Epithelial cell of esophagus (primary cell): ENCODE data around the gene MRPL53.
"Not testable (repeated sequence)": the region's sequence is repeated elsewhere in the genome, so short reads cannot be mapped to it uniquely, and the experiment has no call there.

Experiments used
- DNase-seq: peaks from one replicate; pipeline ENCODE4 v3.0.0; 2010; ENCODE audit warnings: low read depth
- H3K4me3 ChIP-seq: 2 replicates; pipeline ENCODE4 v1.5.1; 2011; ENCODE audit warnings: mild to moderate bottlenecking, low read length, control low read depth
- TF ChIP-seq, protein P1 (sequence below): IDR thresholded peaks from 2 replicates; pipeline ENCODE4 v1.5.1; 2011; ENCODE audit warnings: low read depth, mild to moderate bottlenecking, low read length, control low read depth, inconsistent platforms; ENCODE audit not compliant: insufficient read depth; ENCODE audit errors: missing control alignments

The MRPL53 gene

GRCh38 chr2:74472945-74473258, 422 bp upstream of the MRPL53 start:
- H3K4me3 ChIP-seq = peak overlapping the region; percentile 75
- no peak for DNase-seq
- TF ChIP-seq, protein P1, sequence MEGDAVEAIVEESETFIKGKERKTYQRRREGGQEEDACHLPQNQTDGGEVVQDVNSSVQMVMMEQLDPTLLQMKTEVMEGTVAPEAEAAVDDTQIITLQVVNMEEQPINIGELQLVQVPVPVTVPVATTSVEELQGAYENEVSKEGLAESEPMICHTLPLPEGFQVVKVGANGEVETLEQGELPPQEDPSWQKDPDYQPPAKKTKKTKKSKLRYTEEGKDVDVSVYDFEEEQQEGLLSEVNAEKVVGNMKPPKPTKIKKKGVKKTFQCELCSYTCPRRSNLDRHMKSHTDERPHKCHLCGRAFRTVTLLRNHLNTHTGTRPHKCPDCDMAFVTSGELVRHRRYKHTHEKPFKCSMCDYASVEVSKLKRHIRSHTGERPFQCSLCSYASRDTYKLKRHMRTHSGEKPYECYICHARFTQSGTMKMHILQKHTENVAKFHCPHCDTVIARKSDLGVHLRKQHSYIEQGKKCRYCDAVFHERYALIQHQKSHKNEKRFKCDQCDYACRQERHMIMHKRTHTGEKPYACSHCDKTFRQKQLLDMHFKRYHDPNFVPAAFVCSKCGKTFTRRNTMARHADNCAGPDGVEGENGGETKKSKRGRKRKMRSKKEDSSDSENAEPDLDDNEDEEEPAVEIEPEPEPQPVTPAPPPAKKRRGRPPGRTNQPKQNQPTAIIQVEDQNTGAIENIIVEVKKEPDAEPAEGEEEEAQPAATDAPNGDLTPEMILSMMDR = no peak

DNA sequence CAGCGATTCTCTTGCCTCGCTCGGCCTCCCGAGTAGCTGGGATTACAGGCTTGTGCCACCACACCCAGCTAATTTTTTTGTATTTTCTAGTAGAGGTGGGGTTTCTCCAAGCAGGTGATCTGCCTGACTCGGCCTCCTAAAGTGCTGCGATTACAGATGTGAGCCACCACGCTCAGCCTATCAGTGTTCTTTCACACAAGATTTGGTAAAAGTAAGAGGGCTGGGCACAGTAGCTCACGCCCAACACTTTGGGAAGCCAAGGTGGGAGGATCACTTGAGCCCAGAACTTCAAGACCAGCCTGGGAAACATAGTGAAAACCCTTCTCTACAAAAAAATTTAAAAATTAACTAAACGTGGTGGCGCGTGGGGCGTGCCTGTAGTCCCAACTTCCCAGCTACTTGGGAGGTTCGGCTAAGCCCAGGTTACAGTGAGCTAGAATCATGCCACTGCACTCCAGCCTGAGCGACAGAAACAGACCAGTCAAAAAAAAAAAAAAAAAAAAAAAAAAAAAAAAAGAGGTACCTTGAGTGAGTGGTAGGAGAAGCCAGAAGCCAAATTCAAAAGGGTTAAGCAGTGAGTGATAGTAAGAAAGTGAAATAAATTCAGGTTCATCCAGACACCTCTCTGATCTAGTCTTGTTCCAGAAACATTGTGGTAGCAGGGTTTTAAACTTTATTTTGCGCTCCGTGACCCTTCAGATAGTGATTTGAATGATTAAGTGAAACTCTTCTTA, 981 bp downstream of the MRPL53 start:
- TF ChIP-seq, protein P1 = no peak
- DNase-seq = no peak
- peak overlapping the region; percentile 75 for H3K4me3 ChIP-seq

GRCh38 chr2:74470742-74471141, 1.7 kb downstream of the MRPL53 start:
- not testable (repeated sequence) for DNase-seq, H3K4me3 ChIP-seq

DNA sequence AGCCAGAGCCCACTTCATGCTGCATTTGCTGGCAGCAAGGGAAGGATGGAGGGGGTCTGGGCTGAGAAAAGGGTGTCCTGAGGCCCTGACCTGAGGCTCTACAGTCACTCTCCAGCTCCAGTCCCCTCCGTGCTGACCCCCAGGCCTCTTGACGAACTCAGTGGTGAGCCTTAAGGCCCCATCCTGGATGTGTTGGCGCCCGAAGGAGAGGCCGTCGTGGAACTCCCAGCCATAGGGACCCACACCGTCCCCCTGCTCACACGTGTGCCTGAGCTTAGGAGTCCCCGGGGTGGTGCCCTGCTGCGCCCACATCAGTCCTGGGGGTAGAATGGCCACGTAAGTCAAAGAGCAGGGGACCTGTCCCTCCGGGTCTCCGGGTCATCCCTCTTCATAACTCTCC, 8.1 kb downstream of the MRPL53 start:
- TF ChIP-seq, protein P1 = no peak
- DNase-seq = no peak

GRCh38 chr2:74462786-74463105, 9.7 kb downstream of the MRPL53 start:
- TF ChIP-seq, protein P1 = no peak

More for the DNA sequence above, 8.1 kb downstream of the MRPL53 start:
- peak overlapping the region; percentile 72 for H3K4me3 ChIP-seq

DNA sequence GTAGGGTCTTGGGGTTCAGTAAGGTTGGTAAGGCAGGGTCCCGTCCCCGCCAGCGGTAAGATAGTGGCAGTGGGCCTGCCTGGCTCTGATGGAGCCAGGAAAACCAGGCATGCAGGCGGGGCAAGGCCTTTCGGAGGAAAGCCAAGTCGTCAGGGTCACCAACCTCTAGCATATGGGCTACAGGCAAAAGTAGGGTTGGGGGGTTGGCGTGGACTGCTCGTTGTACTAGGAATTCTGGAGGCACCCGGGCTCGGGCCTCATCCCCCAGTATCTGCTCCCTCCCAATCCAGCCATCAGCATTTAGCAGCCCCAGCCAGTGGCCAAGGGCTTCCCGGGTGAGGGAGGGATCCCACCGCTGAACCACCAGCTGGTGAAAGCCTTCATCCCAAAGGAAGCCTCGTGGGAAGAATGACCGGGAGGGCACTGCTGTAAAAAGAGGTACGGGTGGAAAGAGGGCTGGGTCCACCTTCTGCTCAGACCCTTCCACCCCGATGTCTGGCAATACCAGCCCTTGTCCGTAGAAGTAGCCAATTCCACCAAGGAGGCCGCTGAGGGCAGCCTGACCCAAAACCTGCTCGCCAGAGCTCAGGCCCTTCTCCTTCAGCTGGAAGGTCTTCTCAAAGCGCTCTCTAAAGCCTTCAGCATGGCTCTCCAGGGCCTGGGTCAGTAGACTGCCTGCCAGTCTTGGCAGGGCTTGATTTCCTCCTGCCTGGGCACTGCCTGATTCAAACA, 10.3 kb downstream of the MRPL53 start:
- TF ChIP-seq, protein P1 = no peak
- DNase-seq = no peak
- H3K4me3 ChIP-seq = no peak overlapping the region

More at GRCh38 chr2:74462786-74463105, 9.7 kb downstream of the MRPL53 start:
- DNase-seq = no peak
- H3K4me3 ChIP-seq = no peak overlapping the region

DNA sequence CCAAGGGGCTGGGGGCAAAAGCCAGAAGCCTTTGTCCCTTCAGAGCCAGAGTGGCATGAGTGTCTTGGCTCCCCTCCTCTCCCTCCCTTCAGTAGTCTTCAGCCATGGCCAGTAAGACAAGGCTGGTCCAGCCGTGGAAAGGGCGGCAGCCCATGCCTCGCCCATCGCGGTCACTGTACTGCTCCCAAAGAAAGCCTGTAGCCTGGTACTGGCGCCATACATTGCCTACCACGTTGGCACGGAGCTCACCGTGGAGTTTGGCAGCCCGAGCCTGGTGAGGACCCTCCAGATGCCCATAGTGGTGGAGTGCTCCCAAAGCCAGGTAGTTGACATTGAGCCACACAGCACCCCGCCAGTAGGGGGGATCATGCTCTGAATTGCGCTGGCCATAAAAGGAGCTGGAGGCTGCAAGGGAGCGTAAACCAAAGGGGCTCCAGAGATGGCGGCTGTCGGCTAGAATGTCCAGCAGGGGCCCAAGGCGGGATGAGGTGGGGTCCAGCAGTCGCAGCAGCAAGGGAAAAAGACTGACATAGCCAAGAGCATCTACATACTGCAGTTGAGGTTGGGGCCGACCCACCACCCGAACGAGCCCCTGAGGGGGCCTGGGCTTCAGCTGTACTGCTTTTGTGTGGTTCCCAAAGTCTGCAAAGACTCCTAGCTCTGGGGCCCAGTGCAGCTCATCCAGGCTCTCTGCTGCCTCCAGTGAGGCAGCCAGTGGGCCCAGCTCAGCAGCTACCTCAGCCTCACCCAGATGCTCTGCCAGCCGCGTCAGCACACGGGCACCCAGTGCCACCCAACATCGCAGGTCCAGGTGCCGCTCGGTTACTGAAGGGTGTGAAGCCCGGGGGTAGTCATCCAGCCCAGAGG, 11.1 kb downstream of the MRPL53 start:
- TF ChIP-seq, protein P1 = peak; percentile 11
- DNase-seq = no peak
- H3K4me3 ChIP-seq = no peak overlapping the region

- DNase-seq, H3K4me3 ChIP-seq: not testable (repeated sequence)
Observed at GRCh38 chr2:74460187-74460586, 12.3 kb downstream of the MRPL53 start.

DNA sequence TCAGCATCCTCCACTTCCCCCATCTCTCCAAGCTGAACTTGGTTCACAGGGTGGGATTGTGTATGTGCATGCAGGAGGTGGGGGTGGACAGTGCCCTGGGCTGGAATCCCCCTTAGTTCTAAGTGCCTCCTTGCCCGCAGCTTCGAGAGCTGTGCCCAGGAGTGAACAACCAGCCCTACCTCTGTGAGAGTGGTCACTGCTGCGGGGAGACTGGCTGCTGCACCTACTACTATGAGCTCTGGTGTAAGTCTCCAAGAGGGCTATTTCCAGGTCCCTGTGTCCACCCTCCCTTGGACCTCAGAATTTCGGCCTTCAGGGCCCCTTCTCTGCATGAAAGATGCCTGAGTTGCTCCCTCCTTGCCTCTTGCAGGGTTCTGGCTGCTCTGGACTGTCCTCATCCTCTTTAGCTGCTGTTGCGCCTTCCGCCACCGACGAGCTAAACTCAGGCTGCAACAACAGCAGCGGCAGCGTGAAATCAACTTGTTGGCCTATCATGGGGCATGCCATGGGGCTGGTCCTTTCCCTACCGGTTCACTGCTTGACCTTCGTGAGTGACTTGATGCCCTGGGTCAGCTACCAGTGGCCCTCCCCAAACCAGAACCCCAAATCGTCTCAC, 12.9 kb downstream of the MRPL53 start:
- not testable (repeated sequence) for DNase-seq
- peak overlapping the region; percentile 98 for H3K4me3 ChIP-seq
